ENCODE results near the gene AFP.

GRCh38 chr4:73409012-73409862 is 26.8 kb upstream of the AFP start:
- TF ChIP-seq CTCF (IDR thresholded peaks at IDR 0.05; ENCODE audit: borderline replicate concordance, extremely low read depth, low read length, poor library complexity, severe bottlenecking) (no peak), EZH2 (IDR thresholded peaks at IDR 0.05; ENCODE audit: borderline replicate concordance, low read depth, low read length, severe bottlenecking) (no peak)
